Measurements from ENCODE around the gene TMA7.

Gene TMA7

DNA sequence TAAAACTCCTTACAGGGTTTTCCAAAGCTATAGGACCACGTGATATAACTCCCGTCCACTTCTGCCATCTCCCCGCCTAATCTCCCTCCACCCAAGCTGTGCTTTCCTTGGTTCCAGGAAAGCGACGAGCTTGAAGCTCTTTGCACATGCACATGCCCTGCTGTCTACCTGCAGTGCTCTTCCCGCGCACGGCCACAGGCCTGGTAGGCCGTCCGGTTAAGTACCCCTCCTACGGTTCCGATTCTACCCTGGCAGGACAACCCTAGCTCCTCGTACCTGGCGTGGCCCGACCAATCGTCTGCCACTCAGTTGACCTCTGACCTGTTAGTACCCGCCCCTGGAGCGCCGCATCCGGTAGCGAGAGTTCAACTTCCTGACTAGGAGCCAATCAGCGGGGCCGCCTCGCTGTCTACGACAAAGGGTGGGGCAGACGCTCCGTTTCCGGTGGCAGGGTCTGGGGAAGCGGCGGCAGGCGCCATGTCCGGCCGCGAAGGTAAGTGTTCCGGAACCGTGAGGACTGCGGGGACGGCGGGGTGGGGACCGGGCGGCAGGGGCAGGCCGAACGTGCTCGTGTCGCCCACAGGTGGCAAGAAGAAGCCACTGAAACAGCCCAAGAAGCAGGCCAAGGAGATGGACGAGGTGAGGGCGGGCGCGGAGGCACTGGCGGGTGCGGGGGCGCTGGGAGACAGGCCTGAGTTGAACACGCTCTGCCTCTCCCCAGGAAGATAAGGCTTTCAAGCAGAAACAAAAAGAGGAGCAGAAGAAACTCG lies at the start of gene TMA7, which contains the start of gene CCDC51:
Gene TMA7, plus strand, starts transcription at position 438 of the 770 bp plus-strand sequence. Its CDS starts 40 bp downstream, at position 478.
Gene CCDC51, minus strand, starts transcription at position 300 of the 770 bp plus-strand sequence. CDS start 4,991 bp downstream, outside the sequence.
- DNase-seq (ENCODE audit: extremely low read depth, low read depth): peak; percentile 85
- TF ChIP-seq, protein P1, sequence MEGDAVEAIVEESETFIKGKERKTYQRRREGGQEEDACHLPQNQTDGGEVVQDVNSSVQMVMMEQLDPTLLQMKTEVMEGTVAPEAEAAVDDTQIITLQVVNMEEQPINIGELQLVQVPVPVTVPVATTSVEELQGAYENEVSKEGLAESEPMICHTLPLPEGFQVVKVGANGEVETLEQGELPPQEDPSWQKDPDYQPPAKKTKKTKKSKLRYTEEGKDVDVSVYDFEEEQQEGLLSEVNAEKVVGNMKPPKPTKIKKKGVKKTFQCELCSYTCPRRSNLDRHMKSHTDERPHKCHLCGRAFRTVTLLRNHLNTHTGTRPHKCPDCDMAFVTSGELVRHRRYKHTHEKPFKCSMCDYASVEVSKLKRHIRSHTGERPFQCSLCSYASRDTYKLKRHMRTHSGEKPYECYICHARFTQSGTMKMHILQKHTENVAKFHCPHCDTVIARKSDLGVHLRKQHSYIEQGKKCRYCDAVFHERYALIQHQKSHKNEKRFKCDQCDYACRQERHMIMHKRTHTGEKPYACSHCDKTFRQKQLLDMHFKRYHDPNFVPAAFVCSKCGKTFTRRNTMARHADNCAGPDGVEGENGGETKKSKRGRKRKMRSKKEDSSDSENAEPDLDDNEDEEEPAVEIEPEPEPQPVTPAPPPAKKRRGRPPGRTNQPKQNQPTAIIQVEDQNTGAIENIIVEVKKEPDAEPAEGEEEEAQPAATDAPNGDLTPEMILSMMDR (IDR thresholded peaks at IDR 0.05; ENCODE audit: low read depth, low read length): no peak

DNA sequence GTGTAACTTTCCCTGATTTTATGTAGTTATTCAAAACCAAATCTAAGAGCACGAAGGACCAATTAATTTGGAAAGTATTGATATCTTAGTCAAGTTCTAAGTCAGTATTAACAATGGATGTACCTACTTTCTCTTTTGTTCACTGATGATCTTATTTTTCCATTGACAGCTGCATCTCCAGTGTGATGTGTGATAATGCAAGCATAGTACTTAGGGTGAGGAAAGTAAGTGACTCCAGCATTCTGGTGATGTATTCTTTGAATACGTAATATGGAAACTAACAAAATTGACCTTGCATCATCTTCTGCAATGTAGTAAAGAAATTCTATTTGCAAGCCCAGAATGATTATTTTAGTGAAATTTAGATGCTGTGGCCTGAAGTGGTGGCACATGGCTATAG lies 45.7 kb upstream of the TMA7 start:
- TF ChIP-seq, protein P1 (IDR thresholded peaks at IDR 0.05; ENCODE audit: low read depth, low read length): no peak
- DNase-seq (ENCODE audit: extremely low read depth, low read depth): no peak

DNA sequence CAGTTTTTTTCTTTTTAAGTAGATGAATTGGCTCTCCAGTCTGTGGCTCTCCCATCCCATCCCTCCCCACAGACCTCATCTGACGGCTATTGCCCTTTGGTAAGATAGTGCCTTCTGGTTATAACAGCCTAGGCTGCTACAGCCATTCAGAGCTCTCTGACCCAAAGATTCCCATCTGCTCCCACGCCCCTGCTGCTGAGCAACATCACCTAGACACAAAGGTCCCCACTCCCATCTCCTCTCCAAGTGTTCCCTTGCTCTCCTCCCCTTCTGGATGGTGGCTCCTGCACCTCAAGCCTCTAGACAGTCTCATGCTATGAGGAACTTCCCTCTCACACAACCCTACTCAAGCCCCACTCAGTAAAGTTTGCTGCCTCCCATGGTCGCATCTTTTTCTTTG lies 44.3 kb upstream of the TMA7 start:
- TF ChIP-seq, protein P1 (IDR thresholded peaks at IDR 0.05; ENCODE audit: low read depth, low read length): no peak
- no peak for DNase-seq (ENCODE audit: extremely low read depth, low read depth)

DNA sequence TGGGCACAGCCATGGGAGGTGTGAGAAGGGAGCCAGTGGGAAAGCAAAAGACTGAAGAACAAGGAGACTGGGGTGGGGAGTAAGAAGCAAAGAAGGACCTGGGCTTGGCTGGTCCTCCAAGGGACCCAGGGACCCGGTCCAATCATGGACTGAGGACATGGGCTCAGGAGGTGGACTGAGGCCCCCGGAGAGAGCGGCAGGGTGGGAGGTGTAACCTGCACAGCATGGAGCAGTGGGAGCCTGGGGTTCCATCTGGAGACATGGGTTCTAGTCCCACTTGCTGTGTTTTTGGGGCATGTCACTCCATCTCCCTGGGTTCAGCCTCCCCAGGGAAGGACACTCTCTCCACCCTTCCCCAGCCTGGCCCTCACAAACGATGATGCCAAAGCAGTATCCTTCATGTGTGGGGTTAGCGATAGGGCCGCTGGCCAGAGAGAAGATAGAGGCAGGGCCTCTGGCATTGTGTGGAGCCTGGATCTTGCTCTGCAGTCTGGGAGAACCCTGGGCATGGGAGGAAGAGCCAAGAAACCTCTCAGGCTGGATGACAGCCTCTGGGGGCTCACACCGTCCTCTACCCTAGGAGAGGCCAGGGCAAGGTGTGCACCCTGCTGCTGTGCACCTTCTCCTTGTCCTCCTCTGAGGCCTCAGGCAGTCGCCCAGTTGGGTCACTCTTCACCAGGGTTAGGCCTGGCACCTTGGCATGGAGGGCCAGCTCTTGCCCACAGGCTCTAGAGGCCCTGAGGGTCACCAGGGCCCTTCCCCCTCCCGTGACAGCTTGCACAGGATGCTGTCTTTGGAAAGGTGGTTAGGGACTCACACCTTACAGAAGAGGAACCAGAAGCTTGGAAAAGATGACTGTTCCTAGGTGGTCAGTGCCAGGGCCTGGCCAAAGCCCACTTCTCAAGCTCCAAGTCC lies 42.0 kb upstream of the TMA7 start:
- DNase-seq (ENCODE audit: extremely low read depth, low read depth): no peak
- TF ChIP-seq, protein P1 (IDR thresholded peaks at IDR 0.05; ENCODE audit: low read depth, low read length): no peak

DNA sequence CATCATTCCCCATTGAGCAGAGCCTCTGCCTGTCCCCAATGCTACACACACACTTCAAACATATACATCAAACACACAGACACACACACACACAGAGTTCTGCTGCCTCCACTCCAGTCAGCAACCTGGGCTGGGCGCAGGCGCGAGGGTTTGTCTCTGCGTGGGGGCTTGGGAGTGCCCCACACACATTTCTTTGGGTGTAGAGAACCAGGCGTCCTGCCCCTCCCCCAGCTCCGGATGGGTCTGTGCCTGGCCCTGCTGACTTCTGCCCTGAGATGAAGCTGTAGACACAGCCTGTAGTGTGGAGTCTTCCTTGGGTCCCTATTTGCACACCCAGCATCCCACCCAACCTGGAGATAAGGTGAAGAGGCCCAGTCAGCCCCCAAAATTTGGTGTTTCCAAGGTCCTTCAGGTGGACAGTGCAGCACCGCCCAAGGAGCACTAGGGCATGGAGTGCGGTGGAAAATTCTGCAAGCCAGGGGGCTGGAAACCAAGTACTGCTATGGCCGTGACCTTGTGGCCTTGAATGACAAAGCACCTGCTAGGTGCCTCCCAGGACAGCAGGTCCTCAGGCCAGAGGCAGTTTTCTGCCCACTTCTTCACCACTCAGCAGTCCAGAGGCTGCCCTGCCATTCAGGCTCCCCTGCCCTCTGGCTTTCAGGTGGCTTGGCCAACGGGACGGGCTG lies 41.2 kb upstream of the TMA7 start:
- no peak for DNase-seq (ENCODE audit: extremely low read depth, low read depth)
- TF ChIP-seq, protein P1 (IDR thresholded peaks at IDR 0.05; ENCODE audit: low read depth, low read length): no peak

DNA sequence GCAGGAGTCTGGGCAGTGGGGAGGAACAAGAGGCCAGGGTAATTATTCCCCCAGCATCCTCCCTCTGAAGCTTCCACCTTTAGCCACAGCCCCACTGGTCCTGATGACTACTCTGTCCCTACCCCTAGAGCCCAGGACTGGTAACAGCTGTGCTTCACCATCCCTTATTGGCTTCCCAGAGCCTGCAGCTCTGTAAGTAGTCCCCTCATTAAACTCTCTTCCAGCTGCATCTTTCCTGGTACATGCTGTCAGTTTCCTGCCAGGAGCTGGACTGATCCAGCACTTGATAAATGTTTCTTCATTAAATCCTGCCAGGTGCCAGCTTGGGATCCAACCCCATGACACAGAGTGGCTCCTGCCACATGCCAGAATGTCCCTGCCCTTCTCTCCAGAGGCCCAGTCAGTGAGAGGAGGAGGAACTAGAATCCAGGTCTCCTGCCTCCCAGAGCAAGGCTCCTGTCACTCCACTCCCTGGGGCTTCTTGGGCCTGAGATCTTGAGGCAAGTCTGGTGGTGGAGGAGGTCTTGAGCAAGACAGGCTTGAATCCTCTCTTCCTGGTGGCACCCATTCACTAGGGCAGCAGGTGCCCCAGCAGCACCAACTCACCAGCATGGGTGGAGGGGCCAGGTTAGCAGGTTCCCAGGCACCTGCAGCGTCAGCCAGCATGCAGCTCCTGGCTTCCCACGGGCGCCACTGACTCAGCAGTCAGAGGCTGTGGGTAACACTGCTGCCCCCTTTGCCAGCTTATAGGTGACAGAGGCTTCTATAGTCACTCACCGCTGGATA lies 40.5 kb upstream of the TMA7 start:
- no peak for DNase-seq (ENCODE audit: extremely low read depth, low read depth)
- TF ChIP-seq, protein P1 (IDR thresholded peaks at IDR 0.05; ENCODE audit: low read depth, low read length): no peak

Measured in AG09319 (cell line).